Stomach smooth muscle (tissue), 2 donors: Measurements from ENCODE around the gene ZFC3H1.
"Not testable (repeated sequence)": the region's sequence is repeated elsewhere in the genome, so short reads cannot be mapped to it uniquely, and the experiment has no call there.

ENCODE experiments used
- H3K27ac ChIP-seq: one replicate; pipeline ENCODE4 v1.7.0; 2013; ENCODE audit warnings: mild to moderate bottlenecking, low read length, inconsistent platforms
- H3K27me3 ChIP-seq, 2 donors: one replicate each; pipeline ENCODE4 v1.7.0; 2013; ENCODE audit warnings: low read length in 2 of 2; ENCODE audit not compliant: insufficient read depth in 2 of 2, control insufficient read depth in 1 of 2
- H3K36me3 ChIP-seq, 2 donors: one replicate each; pipeline ENCODE4 v1.7.0; 2013; ENCODE audit warnings: low read length in 2 of 2; ENCODE audit not compliant: control insufficient read depth in 2 of 2, insufficient read depth in 2 of 2
- H3K4me1 ChIP-seq: one replicate; pipeline ENCODE4 v1.7.0; 2013; ENCODE audit warnings: low read length; ENCODE audit not compliant: control insufficient read depth, insufficient read depth
- H3K4me3 ChIP-seq, 2 donors: one replicate each; pipeline ENCODE4 v1.7.0; 2013; ENCODE audit warnings: low read length in 2 of 2
- H3K9ac ChIP-seq, 2 donors: one replicate each; pipeline ENCODE4 v1.7.0; 2013; ENCODE audit warnings: low read length in 2 of 2, mild to moderate bottlenecking in 1 of 2
- H3K9me3 ChIP-seq, 2 donors: one replicate each; pipeline ENCODE4 v1.7.0; 2013; ENCODE audit warnings: low read length in 2 of 2; ENCODE audit not compliant: control insufficient read depth in 2 of 2
- donor health status: healthy.
- donor health status: Pancreatic carcinoma.

Gene ZFC3H1

DNA sequence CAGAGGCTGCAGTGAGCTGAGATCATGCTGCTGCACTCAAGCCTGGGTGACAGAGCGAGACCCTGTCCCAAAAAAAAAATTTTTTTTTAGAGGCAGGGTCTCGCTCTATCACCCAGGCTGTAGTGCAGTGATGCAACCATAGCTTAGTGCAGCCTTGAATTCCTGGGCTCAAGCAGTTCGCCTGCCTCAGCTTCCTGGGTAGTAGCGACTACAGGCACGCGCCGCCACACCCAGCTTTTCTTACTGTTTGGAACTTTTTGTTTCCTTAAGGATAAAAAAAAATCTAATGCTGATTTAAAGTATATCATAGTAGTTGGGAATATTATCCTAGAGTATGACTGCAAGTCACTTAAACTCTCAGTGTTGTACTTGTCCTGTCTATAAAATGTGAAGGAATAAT lies 29.5 kb upstream of the ZFC3H1 start:
- H3K9me3 ChIP-seq = no peaks in the 10 kb centered on the region
- H3K4me3 ChIP-seq = no peak overlapping the region
- H3K4me1 ChIP-seq = no peaks in the 10 kb centered on the region
- H3K9ac ChIP-seq = no peak overlapping the region
- H3K27me3 ChIP-seq = no peaks in the 10 kb centered on the region
- no peak overlapping the region for H3K27ac ChIP-seq
- H3K36me3 ChIP-seq = peaks cover 0 to 8% of the 10 kb centered on the region in 2 donors

DNA sequence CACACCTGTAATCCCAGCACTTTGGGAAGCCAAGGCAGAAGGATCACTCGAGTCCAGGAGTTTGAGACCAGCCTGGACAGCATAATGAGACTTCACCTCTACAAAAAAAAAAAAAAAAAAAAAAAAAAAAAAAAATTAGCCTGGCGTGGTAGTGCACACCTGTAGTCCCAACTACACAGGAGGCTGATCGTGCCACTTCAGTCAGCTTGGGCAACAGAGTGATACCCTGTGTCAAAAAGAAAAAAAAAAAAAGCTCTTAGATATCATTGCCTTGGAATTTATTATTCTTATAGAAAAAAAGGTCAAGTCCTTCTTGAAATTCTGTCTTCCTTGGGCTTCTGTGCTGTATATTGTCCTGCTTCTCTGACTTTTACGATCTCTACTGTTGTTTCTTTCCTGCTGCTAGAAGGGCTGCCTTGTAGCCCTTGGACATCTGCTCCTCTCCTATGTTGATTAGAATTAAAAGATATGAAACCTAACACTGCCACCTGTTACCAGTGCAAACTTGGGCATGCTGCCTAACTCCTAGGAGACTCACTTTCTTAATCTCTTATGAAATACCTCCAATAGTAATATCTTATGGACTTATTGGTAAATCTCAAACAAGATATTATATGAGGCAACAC lies 28.0 kb upstream of the ZFC3H1 start:
- Histone ChIP-seq H3K4me3 (no peak overlapping the region), H3K4me1 (no peaks in the 10 kb centered on the region), H3K27me3 (no peaks in the 10 kb centered on the region), H3K27ac (no peak overlapping the region), H3K9ac (no peak overlapping the region), H3K36me3 (no peaks in the 10 kb centered on the region), H3K9me3 (no peaks in the 10 kb centered on the region)

DNA sequence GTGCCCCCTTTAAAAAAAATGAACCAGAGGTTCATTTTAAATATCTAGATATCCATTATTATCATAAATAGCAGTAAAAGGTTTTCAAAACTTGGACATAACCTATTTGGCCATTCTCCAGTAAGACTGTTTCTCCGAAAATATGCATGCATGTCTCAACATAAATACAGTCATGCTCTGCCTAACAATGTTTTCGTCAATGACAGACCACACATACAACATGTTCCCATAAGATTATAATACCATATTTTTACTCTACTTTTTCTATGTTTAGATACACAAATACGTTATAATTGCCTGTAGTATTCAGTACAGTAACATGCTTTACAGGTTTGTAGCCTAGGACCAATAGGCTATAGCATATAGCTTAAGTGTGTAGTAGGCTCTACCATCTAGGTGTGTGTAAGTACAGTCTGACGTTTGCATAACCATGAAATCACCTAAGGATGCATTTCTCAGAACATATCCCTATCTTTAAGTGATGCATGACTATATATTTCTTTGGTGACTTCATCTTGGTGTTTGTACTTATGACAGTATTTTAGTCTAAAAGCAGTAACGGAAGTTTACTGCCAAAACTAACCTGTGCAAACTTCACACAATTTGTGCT lies 25.4 kb upstream of the ZFC3H1 start:
- Histone ChIP-seq H3K9me3 (no peaks in the 10 kb centered on the region), H3K27me3 (no peaks in the 10 kb centered on the region), H3K4me1 (no peaks in the 10 kb centered on the region), H3K36me3 (no peaks in the 10 kb centered on the region), H3K4me3 (no peak overlapping the region), H3K27ac (no peak overlapping the region), H3K9ac (no peak overlapping the region)

DNA sequence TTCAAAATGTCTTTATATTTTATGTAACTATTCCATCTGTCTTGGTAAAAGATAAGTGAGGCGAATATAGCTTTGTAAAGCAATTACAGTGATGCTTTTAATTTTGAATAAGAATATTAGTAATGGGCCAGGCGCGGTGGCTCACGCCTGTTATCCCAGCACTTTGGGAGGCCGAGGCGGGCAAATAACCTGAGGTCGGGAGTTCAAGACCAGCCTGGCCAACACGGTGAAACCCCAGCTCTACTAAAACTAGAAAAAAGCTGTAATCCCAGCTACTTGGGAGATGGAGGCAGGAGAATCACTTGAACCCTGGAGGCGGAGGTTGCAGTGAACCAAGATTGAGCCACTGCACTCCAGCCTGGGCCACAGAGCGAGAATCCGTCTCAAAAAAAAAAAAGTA lies 23.5 kb upstream of the ZFC3H1 start:
- H3K9ac ChIP-seq, H3K9me3 ChIP-seq, H3K36me3 ChIP-seq, H3K27ac ChIP-seq, H3K4me1 ChIP-seq, H3K27me3 ChIP-seq: not testable (repeated sequence)
- peak overlapping the region; percentile 83 to 88 for H3K4me3 ChIP-seq

DNA sequence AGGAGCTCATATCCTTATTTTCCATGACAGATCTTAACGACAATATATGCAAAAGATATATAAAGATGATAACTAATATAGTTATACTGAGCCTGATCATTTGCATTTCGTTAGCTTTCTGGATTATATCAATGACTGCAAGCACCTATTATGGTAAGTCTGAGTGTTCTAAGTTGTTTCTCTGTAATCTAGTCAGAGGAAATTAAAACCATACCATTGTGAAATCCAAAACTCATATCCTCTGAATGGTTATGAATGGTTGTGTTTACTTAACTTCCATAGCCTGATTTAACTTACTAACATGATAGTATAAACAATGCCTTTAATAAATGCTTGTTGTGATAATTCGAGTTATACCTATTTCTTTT lies 23.0 kb upstream of the ZFC3H1 start:
- Histone ChIP-seq H3K27me3 (no peaks in the 10 kb centered on the region), H3K9me3 (no peaks in the 10 kb centered on the region), H3K4me3 (peak overlapping the region; percentile 83 to 88), H3K27ac (peak overlapping the region; percentile 26), H3K4me1 (no peaks in the 10 kb centered on the region), H3K36me3 (no peaks in the 10 kb centered on the region), H3K9ac (peak overlapping the region; percentile 55 to 67)

DNA sequence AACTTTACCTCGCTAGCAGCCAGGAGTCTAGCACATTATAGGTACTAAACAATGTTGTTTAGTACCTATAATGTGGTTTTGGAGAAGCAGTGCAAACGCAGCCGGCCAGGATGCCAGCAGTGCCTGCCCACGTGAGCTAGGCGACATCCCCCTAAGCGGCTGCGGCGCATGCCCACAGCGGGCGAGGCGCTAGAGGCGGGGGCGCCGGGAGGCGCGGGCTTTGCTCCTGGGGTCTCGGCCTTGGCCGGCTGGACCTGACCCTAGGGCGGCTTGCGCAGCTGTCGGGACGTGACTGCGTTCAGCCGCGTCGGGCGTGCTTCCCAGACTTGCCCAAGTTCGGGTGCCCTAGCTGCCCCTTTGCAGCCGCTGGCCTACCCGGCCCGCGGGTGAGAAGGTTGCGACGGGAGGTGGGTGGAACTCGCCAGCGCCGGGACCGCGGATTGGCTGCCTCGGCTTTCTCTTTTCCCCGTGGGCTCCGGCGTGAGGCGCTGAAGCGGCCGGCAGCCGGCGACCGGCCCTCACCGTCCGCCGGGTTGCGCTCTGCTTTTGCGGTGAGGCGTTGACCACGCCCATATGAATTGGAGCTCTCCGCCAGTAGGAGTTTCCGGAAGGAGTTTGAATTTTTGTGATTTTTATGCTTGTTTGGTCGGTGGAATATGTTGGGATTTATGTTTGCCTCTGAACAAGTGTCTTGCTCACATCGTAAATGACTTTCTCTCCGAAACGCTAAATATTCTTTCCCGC lies 22.4 kb upstream of the ZFC3H1 start, which contains the start of gene TMEM19:
Gene TMEM19 (plus strand): TSS at position 169 of the 744 bp plus-strand sequence. CDS start 599 bp downstream, outside the sequence.
- Histone ChIP-seq H3K27me3 (no peaks in the 10 kb centered on the region), H3K4me1 (no peaks in the 10 kb centered on the region), H3K27ac (peak within 1 kb of the TSS; percentile 26)

DNA sequence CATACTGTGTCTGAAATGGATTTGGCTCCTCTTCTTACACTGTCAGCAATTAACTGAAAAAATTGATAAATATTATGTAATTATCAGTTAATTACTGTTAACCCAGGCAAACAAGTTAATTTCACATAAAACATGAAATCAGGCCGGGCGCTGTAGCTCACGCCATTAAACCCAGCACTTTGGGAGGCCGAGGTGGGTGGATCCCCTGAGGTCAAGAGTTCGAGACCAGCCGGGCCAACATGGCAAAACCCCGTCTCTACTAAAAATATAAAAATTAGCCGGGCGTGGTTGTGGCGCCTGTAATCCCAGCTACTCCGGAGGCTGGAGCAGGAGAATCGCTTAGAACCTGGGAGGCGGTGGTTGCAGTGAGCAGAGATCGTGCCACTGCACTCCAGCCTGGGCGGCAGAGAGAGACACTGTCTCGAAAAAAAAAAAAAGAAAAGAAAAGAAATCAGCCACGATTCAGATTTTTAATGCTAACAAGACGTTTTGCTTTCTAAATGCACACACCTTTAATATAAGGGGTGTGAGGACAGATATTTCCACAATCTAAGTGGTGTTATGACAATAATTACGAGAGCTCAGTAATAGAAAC lies 21.8 kb upstream of the ZFC3H1 start:
- Histone ChIP-seq H3K4me3 (peak overlapping the region; percentile 83 to 88), H3K9ac (peak overlapping the region; percentile 30 to 67), H3K4me1 (no peaks in the 10 kb centered on the region), H3K27ac (peak overlapping the region; percentile 26), H3K9me3 (no peaks in the 10 kb centered on the region), H3K36me3 (no peaks in the 10 kb centered on the region), H3K27me3 (no peaks in the 10 kb centered on the region)

More for the DNA sequence above, 22.4 kb upstream of the ZFC3H1 start, which contains the start of gene TMEM19:
- Histone ChIP-seq H3K4me3 (peak within 1 kb of the TSS; percentile 83 to 88), H3K9me3 (no peaks in the 10 kb centered on the region), H3K36me3 (no peaks in the 10 kb centered on the region), H3K9ac (peak within 1 kb of the TSS; percentile 55 to 67)

DNA sequence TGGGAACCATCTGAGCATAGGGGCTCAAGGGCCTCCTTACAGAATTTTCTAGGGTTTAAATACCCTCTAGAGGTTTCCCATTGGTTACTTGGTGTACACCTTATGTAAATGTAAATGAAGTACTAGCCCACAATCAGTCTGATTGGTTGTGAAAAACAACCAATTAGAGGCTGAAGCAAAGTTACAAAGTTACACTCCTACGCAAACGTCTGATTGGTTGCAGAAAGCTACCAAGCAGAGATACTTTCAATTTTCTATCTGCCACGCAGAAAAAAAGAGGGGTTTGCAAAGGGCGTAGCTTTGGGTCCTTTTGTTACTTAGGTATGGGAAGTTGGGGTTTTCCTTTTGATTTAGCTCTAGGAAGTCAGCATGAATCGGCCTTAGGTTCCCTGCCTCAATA lies 20.4 kb upstream of the ZFC3H1 start:
- Histone ChIP-seq H3K36me3 (no peaks in the 10 kb centered on the region), H3K27ac (no peak overlapping the region), H3K4me1 (no peaks in the 10 kb centered on the region), H3K9me3 (no peaks in the 10 kb centered on the region), H3K27me3 (no peaks in the 10 kb centered on the region), H3K4me3 (no peak overlapping the region), H3K9ac (no peak overlapping the region)

DNA sequence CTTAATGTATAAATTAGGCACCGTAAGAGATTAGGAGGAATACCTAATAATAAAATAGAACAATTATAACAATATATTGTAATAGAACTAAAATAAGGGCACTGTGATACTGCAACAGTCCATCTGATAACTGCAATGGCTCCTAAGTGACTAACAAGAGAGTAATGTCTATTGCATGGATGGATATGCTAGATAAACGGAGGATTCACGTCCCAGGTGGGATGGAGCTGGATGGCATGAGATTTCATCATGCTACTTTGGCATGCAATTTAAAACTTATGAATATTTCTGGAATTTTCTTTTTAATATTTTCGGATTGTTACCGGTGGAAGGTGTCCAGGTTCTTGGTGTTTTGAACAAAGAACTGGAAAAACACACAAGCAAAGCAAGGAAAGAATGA lies 20.0 kb upstream of the ZFC3H1 start:
- Histone ChIP-seq H3K36me3 (no peaks in the 10 kb centered on the region), H3K9me3 (no peaks in the 10 kb centered on the region), H3K27ac (no peak overlapping the region), H3K4me3 (no peak overlapping the region), H3K27me3 (no peaks in the 10 kb centered on the region), H3K9ac (no peak overlapping the region), H3K4me1 (no peaks in the 10 kb centered on the region)

DNA sequence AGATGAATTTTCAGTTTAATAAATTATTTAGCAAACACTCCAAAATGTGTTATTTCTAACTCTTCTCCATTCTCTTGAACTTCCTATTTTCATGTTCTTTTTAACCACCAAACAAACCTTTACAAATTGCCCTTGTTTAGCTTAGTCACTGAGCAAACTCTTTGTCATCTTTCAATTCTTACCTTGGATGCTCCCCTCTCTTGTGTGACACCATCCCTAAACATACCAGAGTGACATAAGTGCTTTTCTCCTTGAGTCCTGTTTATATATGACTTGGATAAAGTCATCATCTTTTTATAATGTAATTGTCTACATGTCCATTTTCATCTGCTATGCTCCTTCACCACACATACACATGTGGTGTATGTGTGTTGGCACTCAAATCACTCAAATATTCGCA lies 18.8 kb upstream of the ZFC3H1 start:
- Histone ChIP-seq H3K9ac (no peak overlapping the region), H3K4me3 (no peak overlapping the region), H3K4me1 (no peaks in the 10 kb centered on the region), H3K9me3 (no peaks in the 10 kb centered on the region), H3K27ac (no peak overlapping the region), H3K27me3 (no peaks in the 10 kb centered on the region), H3K36me3 (no peaks in the 10 kb centered on the region)
